Mesendoderm (in vitro differentiated cells): ENCODE data around the gene TMEM203. TPM values are rescaled to one million over a fixed set of nuclear protein-coding genes. Genes with fewer than 3 reads are reported as not detected.

Source experiments
- small RNA-seq: library from polyadenylated mRNA; stranded (forward); fragments of <200 nt; extraction: miRNeasy Mini kit (QIAGEN cat#:217004); gene quantifications from one replicate; pipeline ENCODE3, GENCODE V24; 2013; ENCODE audit not compliant: insufficient read depth

The TMEM203 gene

Small RNA genes within 50 kb of the gene (small RNA-seq; reads per million reads assigned to genes)
- not detected for gene MIR3621
